Inflammatory macrophage treated with lipopolysaccharide for 4 hours (primary cell): ENCODE data around the gene SEPTIN10.
"Not testable (repeated sequence)": the region's sequence is repeated elsewhere in the genome, so short reads cannot be mapped to it uniquely, and the experiment has no call there.

Experiments used
- DNase-seq: peaks from one replicate; pipeline ENCODE4 v3.0.0-alpha.2; 2020

The SEPTIN10 gene

GRCh38 chr2:109633284-109633961, 19.7 kb upstream of the SEPTIN10 start:
- no peak for DNase-seq

GRCh38 chr2:109632158-109632789, 18.5 kb upstream of the SEPTIN10 start:
- peak; percentile 24 for DNase-seq

- no peak for DNase-seq
Observed at GRCh38 chr2:109631741-109632140, 18.0 kb upstream of the SEPTIN10 start.

- DNase-seq: peak; percentile 22
Observed at GRCh38 chr2:109630441-109631430, 17.0 kb upstream of the SEPTIN10 start.

- DNase-seq: no peak
Observed at GRCh38 chr2:109629867-109630266, 16.1 kb upstream of the SEPTIN10 start.

GRCh38 chr2:109628321-109628720, 14.6 kb upstream of the SEPTIN10 start:
- not testable (repeated sequence) for DNase-seq

GRCh38 chr2:109624339-109624738, 10.6 kb upstream of the SEPTIN10 start:
- DNase-seq: no peak

- no peak for DNase-seq
Observed at GRCh38 chr2:109623923-109624322, 10.2 kb upstream of the SEPTIN10 start.

GRCh38 chr2:109623297-109623696, 9.5 kb upstream of the SEPTIN10 start:
- DNase-seq: no peak

GRCh38 chr2:109619032-109619615, 5.4 kb upstream of the SEPTIN10 start:
- DNase-seq: no peak

GRCh38 chr2:109616184-109616583, 2.4 kb upstream of the SEPTIN10 start:
- no peak for DNase-seq

- DNase-seq: no peak
Observed at GRCh38 chr2:109615637-109616144, 1.9 kb upstream of the SEPTIN10 start.

- DNase-seq: no peak
Observed at GRCh38 chr2:109614715-109615636, 1.2 kb upstream of the SEPTIN10 start.

- peak; percentile 43 for DNase-seq
Observed at GRCh38 chr2:109613081-109613921, 465 bp downstream of the SEPTIN10 start.

- peak; percentile 22 for DNase-seq
Observed at GRCh38 chr2:109611467-109612095, 2.2 kb downstream of the SEPTIN10 start.

GRCh38 chr2:109609352-109610024, 4.3 kb downstream of the SEPTIN10 start:
- no peak for DNase-seq

- DNase-seq: no peak
Observed at GRCh38 chr2:109607766-109608165, 6.0 kb downstream of the SEPTIN10 start.

- no peak for DNase-seq
Observed at GRCh38 chr2:109604597-109604996, 9.2 kb downstream of the SEPTIN10 start.

GRCh38 chr2:109602617-109603188, 11.1 kb downstream of the SEPTIN10 start:
- no peak for DNase-seq
